Middle frontal gyrus (tissue), 1 donor: ENCODE results near the gene NAV2.

Experiments
- DNase-seq: peaks from one replicate; pipeline ENCODE4 v3.0.0-alpha.2; 2015; ENCODE audit warnings: low spot score; ENCODE audit errors: extremely low spot score

NAV2 gene

GRCh38 chr11:19829109-19829837, 116.6 kb downstream of the NAV2 start:
- no peak for DNase-seq

GRCh38 chr11:19832086-19832750, 119.6 kb downstream of the NAV2 start:
- DNase-seq = no peak

GRCh38 chr11:19832901-19833300, 120.3 kb downstream of the NAV2 start:
- DNase-seq = no peak

GRCh38 chr11:19834771-19835170, 122.1 kb downstream of the NAV2 start:
- DNase-seq = no peak

- no peak for DNase-seq
Observed at GRCh38 chr11:19836666-19837065, 124.0 kb downstream of the NAV2 start.

- DNase-seq = no peak
Observed at GRCh38 chr11:19838994-19839768, 126.5 kb downstream of the NAV2 start.

GRCh38 chr11:19840961-19841360, 128.3 kb downstream of the NAV2 start:
- DNase-seq = no peak

- no peak for DNase-seq
Observed at GRCh38 chr11:19842505-19842904, 129.9 kb downstream of the NAV2 start.

- no peak for DNase-seq
Observed at GRCh38 chr11:19843079-19843478, 130.4 kb downstream of the NAV2 start.

GRCh38 chr11:19844012-19844411, 131.4 kb downstream of the NAV2 start:
- DNase-seq = no peak

- peak; percentile 20 for DNase-seq
Observed at GRCh38 chr11:19844806-19845205, 132.2 kb downstream of the NAV2 start.

- DNase-seq = no peak
Observed at GRCh38 chr11:19845626-19846025, 133.0 kb downstream of the NAV2 start.

- DNase-seq = no peak
Observed at GRCh38 chr11:19846654-19847305, 134.1 kb downstream of the NAV2 start.

GRCh38 chr11:19848219-19848618, 135.6 kb downstream of the NAV2 start:
- no peak for DNase-seq

- DNase-seq = no peak
Observed at GRCh38 chr11:19849107-19849789, 136.6 kb downstream of the NAV2 start.

GRCh38 chr11:19849947-19850593, 137.4 kb downstream of the NAV2 start:
- no peak for DNase-seq

- DNase-seq = no peak
Observed at GRCh38 chr11:19852288-19852687, 139.7 kb downstream of the NAV2 start.

- DNase-seq = no peak
Observed at GRCh38 chr11:19853016-19853415, 140.4 kb downstream of the NAV2 start.

GRCh38 chr11:19853920-19854319, 141.3 kb downstream of the NAV2 start:
- DNase-seq = no peak

- DNase-seq = no peak
Observed at GRCh38 chr11:19861171-19861570, 148.5 kb downstream of the NAV2 start.

- DNase-seq = no peak
Observed at GRCh38 chr11:19862091-19862490, 149.5 kb downstream of the NAV2 start.
